ENCODE measurements around the gene REV3L.

Gene REV3L

GRCh38 chr6:111254779-111255166 is 228.2 kb downstream of the REV3L start:
- no peak for FAIRE-seq

GRCh38 chr6:111254004-111254778 is 228.8 kb downstream of the REV3L start:
- no peak for FAIRE-seq

DNA sequence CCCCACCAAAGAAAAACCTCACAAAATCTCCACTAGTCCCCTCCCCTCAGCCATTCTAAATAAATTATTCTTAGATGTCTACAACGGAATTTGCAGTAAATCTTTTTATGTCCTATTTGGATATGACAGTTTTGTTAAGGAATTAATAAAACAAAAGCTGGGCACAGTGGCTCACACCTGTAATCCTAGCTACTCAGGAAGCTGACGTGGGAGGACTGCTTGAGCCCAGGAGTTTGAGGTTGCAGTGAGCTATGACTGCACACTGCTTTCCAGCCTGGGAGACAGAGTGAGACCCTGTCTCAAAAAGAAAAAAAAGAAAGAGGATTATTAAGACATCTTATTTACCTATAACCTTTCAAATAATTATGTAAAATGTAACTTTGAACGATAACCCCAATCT is 230.3 kb downstream of the REV3L start:
- no peak for FAIRE-seq

GRCh38 chr6:111250791-111251354 is 232.1 kb downstream of the REV3L start:
- FAIRE-seq = no peak
